GM12891 (cell line): ENCODE measurements around the gene SF3B3.

Source experiments
- DNase-seq: peaks from one replicate; pipeline ENCODE4 v3.0.0; 2011; ENCODE audit warnings: low spot score; ENCODE audit not compliant: insufficient read length
- FAIRE-seq: peaks from 2 replicates; lab custom pipeline; 2011; peaks lifted over from hg19 to GRCh38; lab: Jason Lieb, UNC
- PAX5 ChIP-seq: IDR thresholded peaks from 2 replicates; pipeline ENCODE4 v1.6.1; 2011; ENCODE audit warnings: low read length, moderate library complexity, mild to moderate bottlenecking; ENCODE audit not compliant: insufficient read depth, severe bottlenecking
- POLR2A ChIP-seq: IDR thresholded peaks from 2 replicates; pipeline ENCODE4 v1.6.1; 2011; ENCODE audit warnings: low read depth, low read length, control low read depth
- POLR2AphosphoS5 ChIP-seq: IDR thresholded peaks from 2 replicates; pipeline ENCODE4 v1.6.1; 2011; ENCODE audit warnings: low read depth, low read length, control low read depth
- POU2F2 ChIP-seq: IDR thresholded peaks from 2 replicates; pipeline ENCODE4 v1.6.1; 2011; ENCODE audit warnings: low read depth, mild to moderate bottlenecking, control low read depth, low read length, moderate library complexity
- SPI1 ChIP-seq: IDR thresholded peaks from 2 replicates; pipeline ENCODE4 v1.6.1; 2011; ENCODE audit warnings: low read depth, low read length, control low read depth
- TAF1 ChIP-seq: IDR thresholded peaks from 2 replicates; pipeline ENCODE4 v1.6.1; 2011; ENCODE audit warnings: low read depth, low read length, control low read depth

Gene SF3B3

GRCh38 chr16:70482624-70483023 lies 41.0 kb upstream of the SF3B3 start:
- DNase-seq (no peak), FAIRE-seq (no peak)
- TF ChIP-seq POU2F2, result no peak
- TF ChIP-seq PAX5, result no peak
- no peak for TF ChIP-seq SPI1
- no peak for TF ChIP-seq TAF1
- no peak for TF ChIP-seq POLR2AphosphoS5
- TF ChIP-seq POLR2A, result no peak

GRCh38 chr16:70483426-70483825 lies 40.2 kb upstream of the SF3B3 start:
- TF ChIP-seq POLR2A (no peak), PAX5 (no peak), SPI1 (no peak)
- DNase-seq (no peak), FAIRE-seq (no peak)

GRCh38 chr16:70484867-70485266 lies 38.7 kb upstream of the SF3B3 start:
- DNase-seq, result no peak
- no peak for FAIRE-seq
- TF ChIP-seq SPI1 (no peak), POU2F2 (no peak), TAF1 (no peak), POLR2A (no peak), PAX5 (no peak), POLR2AphosphoS5 (no peak)

GRCh38 chr16:70490261-70490660 lies 33.4 kb upstream of the SF3B3 start:
- no peak for FAIRE-seq
- no peak for DNase-seq
- no peak for TF ChIP-seq PAX5
- no peak for TF ChIP-seq SPI1
- no peak for TF ChIP-seq POLR2AphosphoS5
- no peak for TF ChIP-seq TAF1
- no peak for TF ChIP-seq POLR2A
- TF ChIP-seq POU2F2, result no peak

GRCh38 chr16:70493802-70494201 lies 29.8 kb upstream of the SF3B3 start:
- DNase-seq, result no peak
- no peak for FAIRE-seq
- no peak for TF ChIP-seq PAX5
- TF ChIP-seq SPI1, result no peak
- TF ChIP-seq POLR2AphosphoS5, result no peak
- TF ChIP-seq TAF1, result no peak
- no peak for TF ChIP-seq POLR2A
- TF ChIP-seq POU2F2, result no peak

- DNase-seq (no peak), FAIRE-seq (no peak)
- no peak for TF ChIP-seq PAX5
- no peak for TF ChIP-seq POLR2A
- TF ChIP-seq SPI1, result no peak
- TF ChIP-seq POU2F2, result no peak
- no peak for TF ChIP-seq POLR2AphosphoS5
Observed at GRCh38 chr16:70494202-70494770, 29.3 kb upstream of the SF3B3 start.

GRCh38 chr16:70494777-70495176 lies 28.8 kb upstream of the SF3B3 start:
- DNase-seq (no peak), FAIRE-seq (no peak)
- no peak for TF ChIP-seq SPI1
- TF ChIP-seq POLR2AphosphoS5, result no peak
- TF ChIP-seq PAX5, result no peak
- TF ChIP-seq POLR2A, result no peak
- no peak for TF ChIP-seq POU2F2
- TF ChIP-seq TAF1, result no peak

- FAIRE-seq, result peak; percentile 60
- TF ChIP-seq TAF1 (no peak), POLR2A (no peak), SPI1 (no peak), PAX5 (no peak), POLR2AphosphoS5 (no peak), POU2F2 (no peak)
- DNase-seq, result no peak
Observed at GRCh38 chr16:70495425-70496182, 28.0 kb upstream of the SF3B3 start.

GRCh38 chr16:70496513-70496912 lies 27.1 kb upstream of the SF3B3 start:
- no peak for FAIRE-seq
- no peak for TF ChIP-seq PAX5
- TF ChIP-seq POLR2AphosphoS5, result no peak
- 0 out of 2 replicates have a peak, but pooled peaks have one; percentile 39 for TF ChIP-seq POU2F2
- no peak for TF ChIP-seq SPI1
- no peak for DNase-seq

GRCh38 chr16:70508752-70509151 lies 14.9 kb upstream of the SF3B3 start:
- FAIRE-seq (no peak), DNase-seq (no peak)
- TF ChIP-seq TAF1, result no peak
- no peak for TF ChIP-seq SPI1
- no peak for TF ChIP-seq POLR2A
- TF ChIP-seq POLR2AphosphoS5, result no peak
- no peak for TF ChIP-seq PAX5
- TF ChIP-seq POU2F2, result no peak
